ENCODE measurements around the gene SPATA31C1.

Gene SPATA31C1

GRCh38 chr9:87944096-87944495 lies 26.3 kb downstream of the SPATA31C1 start:
- DNase-seq: no peak

DNA sequence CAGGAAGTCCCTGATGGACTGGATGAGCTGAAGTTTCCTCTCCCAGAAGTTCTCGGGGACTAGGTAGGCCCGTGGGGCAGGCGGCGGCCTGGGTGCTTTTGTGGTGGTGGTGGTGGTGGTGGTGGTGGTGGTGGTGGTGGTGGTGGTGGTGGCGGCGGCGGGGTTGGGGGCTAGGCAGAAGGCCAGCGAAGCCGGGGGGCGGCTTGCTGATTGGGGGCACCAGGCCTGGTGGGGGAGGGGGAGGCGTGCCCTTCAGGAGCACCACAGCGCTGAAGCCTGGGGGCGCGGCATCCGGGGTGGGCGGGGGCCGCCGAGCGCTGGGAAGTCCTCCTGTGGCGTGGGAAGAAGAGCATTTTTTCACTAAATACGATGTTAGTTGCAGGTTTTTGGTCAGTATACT lies 26.9 kb downstream of the SPATA31C1 start:
- no peak for DNase-seq

DNA sequence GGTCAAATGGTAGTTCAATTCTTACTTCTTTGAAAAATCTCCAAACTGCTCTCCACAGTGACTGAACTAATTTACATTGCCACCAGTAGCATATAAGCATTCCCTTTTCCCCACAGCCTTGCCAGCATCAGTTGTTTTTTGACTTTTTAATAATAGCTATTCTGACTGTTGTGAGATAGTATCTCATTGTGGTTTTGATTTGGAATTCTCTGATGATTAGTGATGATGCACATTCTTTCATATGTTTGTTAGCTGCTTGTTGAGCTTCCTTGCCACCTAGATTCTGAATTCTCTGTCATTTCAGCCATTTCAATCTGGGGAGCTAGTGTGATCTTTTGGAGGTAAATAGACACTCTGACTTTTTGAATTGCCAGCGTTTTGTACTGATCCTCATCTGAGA lies 32.5 kb downstream of the SPATA31C1 start:
- no peak for DNase-seq

GRCh38 chr9:87950765-87951488 lies 33.2 kb downstream of the SPATA31C1 start:
- DNase-seq: peak; percentile 27

DNA sequence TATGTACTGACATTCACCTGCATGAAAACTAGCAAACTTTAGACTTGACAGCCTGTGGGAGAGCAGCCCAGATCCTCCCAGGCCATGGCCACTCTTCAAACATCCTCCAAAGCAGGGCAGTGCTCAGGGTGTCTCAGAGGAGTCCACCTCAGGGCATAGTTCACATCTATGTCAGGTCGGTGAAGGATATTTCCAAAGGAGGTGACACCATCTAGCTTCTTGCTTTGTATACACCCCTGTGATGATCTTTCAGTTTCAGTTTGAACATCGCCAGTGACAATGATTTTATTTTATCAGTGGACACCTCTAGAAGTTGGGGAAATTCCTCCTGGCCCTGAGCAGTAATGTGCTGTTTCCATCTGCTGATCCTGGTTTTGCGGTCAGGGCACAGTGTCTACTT lies 36.5 kb downstream of the SPATA31C1 start:
- no peak for DNase-seq

DNA sequence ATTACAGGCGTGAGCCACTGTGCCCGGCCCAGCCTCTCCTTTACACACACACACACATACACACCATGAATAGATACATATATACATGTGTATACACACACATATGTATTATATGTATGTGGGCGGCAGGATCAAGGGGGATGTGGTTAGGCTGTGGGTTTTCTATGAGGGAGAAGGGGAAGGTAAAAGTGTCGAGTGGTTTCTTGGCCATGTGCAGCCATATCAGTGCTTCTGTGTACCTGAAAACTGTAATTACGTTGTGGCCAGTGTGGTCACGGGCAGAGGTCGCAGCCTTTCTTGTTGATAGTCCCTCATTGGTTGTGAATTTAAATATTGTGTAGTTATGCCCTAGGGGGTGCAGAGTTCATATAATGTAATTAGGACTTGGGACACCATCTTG lies 40.1 kb downstream of the SPATA31C1 start:
- DNase-seq: no peak

GRCh38 chr9:87958591-87958990 lies 40.8 kb downstream of the SPATA31C1 start:
- no peak for DNase-seq

DNA sequence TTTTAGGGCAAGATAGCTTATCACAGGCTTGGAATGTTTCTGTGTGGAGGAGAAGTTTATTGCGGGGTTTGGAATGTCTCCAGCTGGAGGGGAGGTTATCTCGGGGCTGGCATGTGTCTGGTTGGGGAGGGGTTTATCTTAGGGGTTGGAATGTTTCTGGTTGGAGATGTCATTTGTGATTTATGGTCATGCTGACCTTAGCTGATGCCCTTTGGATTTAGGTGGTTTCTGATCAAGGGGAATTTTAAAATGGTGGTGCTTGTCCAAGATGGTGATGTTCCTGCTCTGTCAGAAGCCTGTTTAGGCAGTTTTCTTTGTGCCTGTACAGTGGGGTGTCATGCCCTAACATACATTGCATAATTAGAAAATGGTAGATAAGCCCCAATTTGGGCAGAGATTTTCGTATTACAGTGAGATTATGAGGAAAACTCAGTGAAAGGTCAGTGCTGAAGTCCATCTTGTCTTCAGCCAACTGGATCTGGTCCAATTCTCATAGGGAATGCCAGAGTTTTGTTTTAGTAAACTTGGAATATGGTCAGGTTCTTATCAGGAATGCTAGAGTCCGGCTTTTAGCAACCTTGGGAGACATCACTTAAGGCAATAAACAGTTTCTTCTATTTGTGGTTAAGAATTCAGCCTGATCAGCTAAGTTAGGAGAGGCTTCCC lies 42.3 kb downstream of the SPATA31C1 start:
- DNase-seq: no peak

- DNase-seq: no peak
Measured at GRCh38 chr9:87963770-87964169, 46.0 kb downstream of the SPATA31C1 start.

DNA sequence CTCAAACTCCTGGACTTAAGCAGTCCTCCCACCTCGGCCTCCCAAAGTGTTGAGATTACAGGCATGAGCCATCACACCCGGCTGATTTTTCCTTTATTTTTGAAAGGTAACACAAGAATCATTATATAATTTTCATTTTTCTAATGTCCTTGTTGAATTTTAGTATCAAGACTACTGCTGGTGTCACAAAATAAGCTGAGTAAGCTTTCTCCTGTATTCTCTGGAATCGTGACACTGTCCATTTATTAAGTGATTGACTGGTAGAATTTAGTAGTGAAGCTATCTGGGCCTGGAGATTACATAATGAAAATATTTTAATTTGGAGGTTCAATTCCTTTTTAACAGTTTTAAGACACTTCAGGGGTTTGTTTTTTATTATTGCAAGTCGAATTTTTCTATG lies 47.1 kb downstream of the SPATA31C1 start:
- DNase-seq: no peak

DNA sequence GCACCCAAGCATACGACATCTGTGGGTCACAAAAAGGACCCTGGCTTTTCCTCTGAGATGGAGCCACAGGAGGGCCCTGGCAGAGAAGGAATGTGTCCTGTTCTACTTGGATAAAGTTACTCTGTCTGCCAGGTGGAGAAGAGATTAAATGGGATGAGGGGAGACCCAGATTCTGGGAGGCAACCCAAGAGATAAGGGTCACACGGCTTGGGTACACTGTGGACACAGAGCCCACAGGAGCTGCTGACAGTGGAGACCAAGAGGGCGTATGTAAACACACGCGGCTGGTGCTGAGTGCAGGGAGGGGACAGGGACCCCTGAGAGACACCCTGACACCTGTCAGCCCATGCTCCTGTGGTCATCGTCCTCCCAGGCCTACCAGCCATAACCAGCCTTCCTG lies 50.4 kb downstream of the SPATA31C1 start:
- no peak for DNase-seq

GRCh38 chr9:87970602-87971001 lies 52.8 kb downstream of the SPATA31C1 start:
- DNase-seq: no peak

GRCh38 chr9:87973122-87973521 lies 55.4 kb downstream of the SPATA31C1 start:
- DNase-seq: no peak
